Lower lobe of right lung (tissue), 2 donors: ENCODE results near the gene NKPD1. TPM values are rescaled to one million over a fixed set of nuclear protein-coding genes. Genes with fewer than 3 reads are reported as not detected.

Experiments used
- ATAC-seq, 2 donors: fragments of 200-7000 bp; cut with Tn5 transposase; one replicate each; pipeline ENCODE4 v1.9.1; 2020 to 2022; ENCODE audit warnings: mild to moderate bottlenecking in 2 of 2, moderate library complexity in 2 of 2
- DNase-seq: peaks from one replicate; pipeline ENCODE4 v3.0.0-alpha.2; 2020
- H3K27ac ChIP-seq: fragments of 200-600 bp; one replicate; pipeline ENCODE4 v1.8.0; 2022
- H3K27me3 ChIP-seq: fragments of 200-600 bp; one replicate; pipeline ENCODE4 v1.8.0; 2022; ENCODE audit warnings: low read depth
- H3K36me3 ChIP-seq: fragments of 200-600 bp; one replicate; pipeline ENCODE4 v1.8.0; 2022; ENCODE audit warnings: mild to moderate bottlenecking
- H3K4me1 ChIP-seq: fragments of 200-600 bp; one replicate; pipeline ENCODE4 v1.8.0; 2022
- H3K4me3 ChIP-seq: fragments of 200-600 bp; one replicate; pipeline ENCODE4 v1.8.0; 2022; ENCODE audit warnings: mild to moderate bottlenecking
- H3K9me3 ChIP-seq: fragments of 200-600 bp; one replicate; pipeline ENCODE4 v1.8.0; 2022
- intact Hi-C: fragments of 100-400 bp; cut with DNase I; formaldehyde crosslinking; loops from one replicate; pipeline ENCODE4 v1.11.0; 2022
- total RNA-seq: library from RNA; stranded (reverse); fragmentation: NEBNext Ultra II Directional; extraction: Animal tissue kit (Norgen Biotek cat#: 25700); gene quantifications from one replicate; pipeline ENCODE4 v1.2.1, GENCODE V29; 2021
- TF ChIP-seq, protein P1 (sequence below): fragments of 200-600 bp; IDR thresholded peaks from one replicate; pipeline ENCODE4 v1.8.0; 2022; ENCODE audit warnings: antibody characterized with exemption, mild to moderate bottlenecking
- donor health status: DM: no; HTN: yes; CAD: no; lungs with severe emphysema.

NKPD1 gene
- total RNA-seq, 1 donor from 2014 or later: not detected

DNA sequence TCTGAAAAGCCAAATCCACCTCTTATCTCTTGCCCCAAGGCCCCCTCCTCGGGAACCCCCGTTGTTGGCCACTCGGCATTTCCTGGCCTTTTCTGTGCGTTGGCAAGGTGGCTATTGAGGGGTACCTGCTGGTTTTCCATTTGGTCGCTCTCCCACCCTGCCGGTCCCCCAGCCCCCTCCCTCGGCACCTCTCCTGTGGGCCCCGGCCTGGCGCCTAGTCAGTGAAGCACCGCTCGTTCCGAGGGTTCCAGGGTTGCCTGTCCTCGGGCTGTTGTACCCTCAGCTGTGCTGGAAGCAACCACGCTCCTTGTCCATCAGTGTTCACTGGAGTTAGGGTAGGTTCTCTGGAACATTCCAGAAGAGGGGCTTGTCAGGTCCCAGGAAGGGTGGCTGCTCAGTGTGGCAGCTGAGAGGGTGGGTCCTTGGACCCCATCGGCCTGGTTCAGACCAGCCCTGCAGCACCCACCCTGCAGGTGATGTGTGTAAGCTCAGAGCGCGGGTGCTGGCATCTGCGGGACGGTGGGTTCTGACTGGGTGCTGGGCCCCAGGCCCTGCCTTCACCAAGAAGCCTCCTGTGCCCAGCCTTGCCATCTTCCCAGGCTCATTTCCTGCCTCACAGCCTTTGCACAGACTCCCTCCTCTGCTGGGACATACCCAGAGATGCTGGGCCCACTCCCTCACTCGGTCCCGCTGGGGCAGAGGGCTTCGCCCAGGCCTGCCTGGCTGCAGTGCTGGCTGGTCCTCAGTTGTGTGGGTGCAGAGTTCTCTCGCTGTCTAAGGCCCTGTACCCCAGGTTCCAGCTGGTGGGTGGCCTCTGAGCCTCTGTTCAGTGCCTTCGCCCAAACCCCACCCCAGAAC lies 21.3 kb downstream of the NKPD1 start:
- peaks cover 39% of the 10 kb centered on the region for H3K36me3 ChIP-seq
- no peak for DNase-seq
- intact Hi-C loops: no loop called here
- H3K27me3 ChIP-seq: no peaks in the 10 kb centered on the region
- no peaks in the 10 kb centered on the region for H3K9me3 ChIP-seq
- H3K27ac ChIP-seq: no peak overlapping the region
- ATAC-seq: no peak
- no peak overlapping the region for H3K4me3 ChIP-seq
- TF ChIP-seq, protein P1, sequence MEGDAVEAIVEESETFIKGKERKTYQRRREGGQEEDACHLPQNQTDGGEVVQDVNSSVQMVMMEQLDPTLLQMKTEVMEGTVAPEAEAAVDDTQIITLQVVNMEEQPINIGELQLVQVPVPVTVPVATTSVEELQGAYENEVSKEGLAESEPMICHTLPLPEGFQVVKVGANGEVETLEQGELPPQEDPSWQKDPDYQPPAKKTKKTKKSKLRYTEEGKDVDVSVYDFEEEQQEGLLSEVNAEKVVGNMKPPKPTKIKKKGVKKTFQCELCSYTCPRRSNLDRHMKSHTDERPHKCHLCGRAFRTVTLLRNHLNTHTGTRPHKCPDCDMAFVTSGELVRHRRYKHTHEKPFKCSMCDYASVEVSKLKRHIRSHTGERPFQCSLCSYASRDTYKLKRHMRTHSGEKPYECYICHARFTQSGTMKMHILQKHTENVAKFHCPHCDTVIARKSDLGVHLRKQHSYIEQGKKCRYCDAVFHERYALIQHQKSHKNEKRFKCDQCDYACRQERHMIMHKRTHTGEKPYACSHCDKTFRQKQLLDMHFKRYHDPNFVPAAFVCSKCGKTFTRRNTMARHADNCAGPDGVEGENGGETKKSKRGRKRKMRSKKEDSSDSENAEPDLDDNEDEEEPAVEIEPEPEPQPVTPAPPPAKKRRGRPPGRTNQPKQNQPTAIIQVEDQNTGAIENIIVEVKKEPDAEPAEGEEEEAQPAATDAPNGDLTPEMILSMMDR: no peak
- no peaks in the 10 kb centered on the region for H3K4me1 ChIP-seq

DNA sequence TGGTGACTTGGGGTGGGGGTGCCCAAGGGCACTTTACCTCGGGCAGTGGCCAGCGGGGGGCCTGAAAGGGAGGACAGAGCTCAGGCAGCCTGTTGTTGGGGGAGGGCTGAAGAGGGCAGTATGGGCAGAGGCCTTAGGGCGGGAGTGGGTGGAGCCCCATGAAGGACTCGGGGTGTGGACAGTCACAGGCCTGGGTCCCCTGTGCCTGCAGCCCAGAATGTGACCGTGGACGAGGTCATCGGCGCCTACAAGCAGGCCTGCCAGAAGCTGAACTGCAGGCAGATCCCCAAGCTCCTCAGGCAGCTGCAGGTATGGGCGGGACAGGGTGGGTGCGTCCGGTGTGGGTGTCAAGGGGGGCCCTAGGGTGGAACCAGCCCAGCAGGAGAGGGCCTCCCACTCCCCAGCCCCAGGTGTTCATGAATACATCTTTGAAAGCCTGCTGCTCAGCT lies 22.5 kb downstream of the NKPD1 start:
- Histone ChIP-seq H3K27ac (no peak overlapping the region), H3K27me3 (no peaks in the 10 kb centered on the region), H3K4me3 (no peak overlapping the region), H3K36me3 (peaks cover 29% of the 10 kb centered on the region), H3K4me1 (no peaks in the 10 kb centered on the region), H3K9me3 (no peaks in the 10 kb centered on the region)
- intact Hi-C loops: no loop called here
- DNase-seq (no peak), ATAC-seq (peak in 1 of 2 donors; percentile 6)
- TF ChIP-seq, protein P1: no peak

DNA sequence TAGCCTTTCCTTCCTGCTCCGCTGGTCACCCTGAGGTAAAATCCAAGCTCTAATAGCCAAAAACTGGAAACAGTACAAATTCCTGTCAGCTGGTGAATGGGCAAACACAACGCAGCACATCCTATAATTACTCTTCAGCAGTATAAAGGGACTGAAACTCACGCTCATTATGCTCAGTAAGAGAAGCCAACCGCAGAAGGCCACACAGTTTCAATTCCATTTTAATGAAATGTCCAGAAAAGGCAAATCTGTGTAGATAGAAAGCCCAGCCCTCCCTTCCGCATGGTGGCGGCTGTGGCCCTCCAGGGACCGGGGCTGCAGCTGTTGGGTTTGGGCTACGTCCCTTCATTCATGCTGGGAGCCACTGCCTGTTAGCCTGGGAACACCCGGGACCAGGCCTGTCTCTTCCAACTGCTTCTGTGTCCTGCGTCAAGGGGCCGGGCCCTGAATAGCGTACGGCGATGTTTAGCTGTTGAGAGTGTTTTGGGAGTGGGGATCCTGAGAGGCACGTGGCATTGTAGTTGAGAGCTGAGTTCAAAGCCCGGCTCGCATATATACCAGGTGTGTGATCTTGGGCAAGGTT lies 23.5 kb downstream of the NKPD1 start:
- Histone ChIP-seq H3K36me3 (peaks cover 19% of the 10 kb centered on the region), H3K27ac (no peak overlapping the region), H3K27me3 (no peaks in the 10 kb centered on the region), H3K4me1 (no peaks in the 10 kb centered on the region), H3K4me3 (no peak overlapping the region), H3K9me3 (no peaks in the 10 kb centered on the region)
- DNase-seq: no peak
- TF ChIP-seq, protein P1: no peak
- intact Hi-C loops: no loop called here
- no peak for ATAC-seq

DNA sequence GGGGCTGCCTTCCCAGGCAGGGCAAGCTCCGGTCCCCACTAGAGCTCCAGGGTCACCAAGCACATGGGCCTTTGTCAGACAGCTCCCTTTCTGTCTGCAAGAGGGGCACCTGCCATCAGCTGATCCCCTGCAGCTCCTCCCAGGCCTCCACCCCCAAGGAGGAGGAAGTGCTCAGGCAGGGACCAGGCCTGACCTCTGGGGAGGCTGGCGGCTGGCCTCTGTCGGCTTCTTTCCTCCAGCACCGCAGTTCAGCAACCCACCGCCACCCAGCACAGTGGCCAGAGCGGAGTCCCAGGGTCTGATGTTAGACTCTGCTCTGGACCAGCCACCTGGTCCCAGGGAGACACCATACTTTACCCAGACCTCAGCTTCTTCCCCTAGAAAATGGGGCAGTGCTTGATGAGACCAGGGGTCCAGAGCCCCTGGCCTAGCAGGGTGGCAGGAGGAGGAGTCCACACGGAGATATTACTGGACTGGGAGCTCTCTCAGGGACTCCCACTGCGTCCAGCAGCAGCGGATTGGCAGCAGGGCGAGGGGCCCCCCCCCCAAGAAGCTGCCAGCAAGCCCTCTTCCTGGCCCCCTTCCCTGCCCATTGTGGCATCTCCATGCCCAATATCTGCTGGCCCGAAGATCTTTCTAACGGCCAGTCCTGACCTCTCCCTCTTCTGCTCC lies 24.1 kb downstream of the NKPD1 start:
- no peak for DNase-seq

More for the DNA sequence above, 24.1 kb downstream of the NKPD1 start:
- no peak overlapping the region for H3K27ac ChIP-seq
- H3K4me1 ChIP-seq: no peaks in the 10 kb centered on the region
- H3K36me3 ChIP-seq: peaks cover 12% of the 10 kb centered on the region
- intact Hi-C loops: no loop called here
- no peak overlapping the region for H3K4me3 ChIP-seq
- TF ChIP-seq, protein P1: no peak
- H3K27me3 ChIP-seq: no peaks in the 10 kb centered on the region
- ATAC-seq: peak in 1 of 2 donors; percentile 15
- no peaks in the 10 kb centered on the region for H3K9me3 ChIP-seq
